CD14-positive monocyte (primary cell): ENCODE data around the gene BICDL1. TPM values are rescaled to one million over a fixed set of nuclear protein-coding genes. Genes with fewer than 3 reads are reported as not detected.

Experiments
- DNase-seq, 3 donors: peaks; one replicate each; pipeline ENCODE4 v3.0.0-alpha.2; 2011 to 2022
- H2AFZ ChIP-seq: 2 replicates; pipeline ENCODE4 v1.6.0; 2012; ENCODE audit warnings: mild to moderate bottlenecking, low read depth, low read length, inconsistent platforms; ENCODE audit not compliant: insufficient read depth, poor library complexity, severe bottlenecking
- H3K27ac ChIP-seq, 2 donors: 1 replicate in 1 of 2; 2 replicates in 1 of 2; pipeline ENCODE4 v1.5.1; 2012 to 2013; ENCODE audit warnings: low read length in 2 of 2, control low read depth in 1 of 2, inconsistent platforms in 1 of 2, low read depth in 1 of 2, mild to moderate bottlenecking in 1 of 2
- H3K27me3 ChIP-seq, 2 donors: one replicate each; pipeline versions ENCODE4 v1.6.0 to v1.6.1; 2011 to 2013; ENCODE audit warnings: low read length in 2 of 2; ENCODE audit not compliant: control insufficient read depth in 2 of 2, insufficient read depth in 2 of 2
- H3K36me3 ChIP-seq, 2 donors: replicated peaks in 1 of 2; 1 replicate in 1 of 2; 2 replicates in 1 of 2; pipeline versions ENCODE4 v1.5.1 to v1.6.1; 2012 to 2013; ENCODE audit warnings: low read length in 2 of 2, control low read depth in 1 of 2, inconsistent platforms in 1 of 2, mild to moderate bottlenecking in 1 of 2; ENCODE audit not compliant: insufficient read depth in 2 of 2, control insufficient read depth in 1 of 2
- H3K4me1 ChIP-seq, 2 donors: 1 replicate in 1 of 2; 2 replicates in 1 of 2; pipeline versions ENCODE4 v1.5.1 to v1.6.1; 2012 to 2013; ENCODE audit warnings: low read length in 2 of 2, control low read depth in 1 of 2, inconsistent platforms in 1 of 2, mild to moderate bottlenecking in 1 of 2, moderate library complexity in 1 of 2; ENCODE audit not compliant: insufficient read depth in 2 of 2, control insufficient read depth in 1 of 2
- H3K4me2 ChIP-seq: replicated peaks from 2 replicates; pipeline ENCODE3; 2012; ENCODE audit warnings: low read length, moderate library complexity, mild to moderate bottlenecking; ENCODE audit not compliant: poor library complexity, severe bottlenecking; ENCODE audit errors: extremely low read depth
- H3K4me3 ChIP-seq, 3 experiments: fragments of 200-600 bp in 1 of 3; sonication (generic) in 1 of 3; replicated peaks in 1 of 3; 1 replicate in 2 of 3; 2 replicates in 1 of 3; pipeline ENCODE4 v1.5.1; 2011 to 2013; ENCODE audit warnings: low read length in 3 of 3, mild to moderate bottlenecking in 3 of 3, control low read depth in 2 of 3, low read depth in 2 of 3, inconsistent platforms in 1 of 3, moderate library complexity in 1 of 3
- H3K79me2 ChIP-seq: 2 replicates; pipeline ENCODE4 v1.6.0; 2012; ENCODE audit warnings: mild to moderate bottlenecking, control low read depth, inconsistent platforms, low read length, moderate library complexity; ENCODE audit not compliant: insufficient read depth
- H3K9ac ChIP-seq: 2 replicates; pipeline ENCODE4 v1.6.0; 2017; ENCODE audit warnings: low read length, mild to moderate bottlenecking; ENCODE audit not compliant: insufficient read depth, poor library complexity, severe bottlenecking
- H3K9me3 ChIP-seq, 2 donors: replicated peaks in 1 of 2; 1 replicate in 1 of 2; 2 replicates in 1 of 2; pipeline versions ENCODE4 v1.5.1 to v1.6.1; 2012 to 2013; ENCODE audit warnings: low read length in 2 of 2, control low read depth in 1 of 2; ENCODE audit not compliant: control insufficient read depth in 1 of 2, insufficient read depth in 1 of 2
- H4K20me1 ChIP-seq: 2 replicates; pipeline ENCODE4 v1.6.0; 2012; ENCODE audit warnings: mild to moderate bottlenecking, low read length, control low read depth, moderate library complexity; ENCODE audit not compliant: insufficient read depth
- H3K27ac Mint-ChIP-seq, 7 donors: one replicate each; pipeline ENCODE4 v1.8.0; 2020; ENCODE audit warnings: mild to moderate bottlenecking in 7 of 7, mixed read lengths in 7 of 7, moderate library complexity in 6 of 7, inconsistent platforms in 2 of 7
- H3K27me3 Mint-ChIP-seq, 3 donors: one replicate each; pipeline ENCODE4 v1.8.0; 2021 to 2022; ENCODE audit warnings: low read depth in 3 of 3, mild to moderate bottlenecking in 3 of 3, mixed read lengths in 3 of 3, moderate library complexity in 3 of 3, inconsistent platforms in 1 of 3
- H3K36me3 Mint-ChIP-seq, 2 donors: one replicate each; pipeline ENCODE4 v1.8.0; 2020; ENCODE audit warnings: mixed read lengths in 2 of 2, inconsistent platforms in 1 of 2, mild to moderate bottlenecking in 1 of 2
- H3K4me1 Mint-ChIP-seq: one replicate; pipeline ENCODE4 v1.8.0; 2020; ENCODE audit warnings: mild to moderate bottlenecking, mixed read lengths
- H3K4me3 Mint-ChIP-seq, 2 donors: one replicate each; pipeline ENCODE4 v1.8.0; 2020; ENCODE audit warnings: mild to moderate bottlenecking in 2 of 2, mixed read lengths in 2 of 2, moderate library complexity in 1 of 2
- H3K9me3 Mint-ChIP-seq, 7 donors: one replicate each; pipeline ENCODE4 v1.8.0; 2020 to 2022; ENCODE audit warnings: mixed read lengths in 7 of 7, mild to moderate bottlenecking in 6 of 7, moderate library complexity in 6 of 7, inconsistent platforms in 2 of 7
- CTCF ChIP-seq: fragments of 200-600 bp; IDR thresholded peaks from one replicate; pipeline ENCODE4 v1.8.0; 2022; ENCODE audit warnings: antibody characterized with exemption, mild to moderate bottlenecking
- WGBS: methylation state at CpG from one replicate; pipeline ENCODE4 v1.1.5; 2013; ENCODE audit warnings: missing lambda C conversion rate; ENCODE audit not compliant: insufficient coverage; 5-methylcytosine and 5-hydroxymethylcytosine counted together
- intact Hi-C, 2 donors: fragments of 100-400 bp; cut with micrococcal nuclease; formaldehyde crosslinking; loops; one replicate each; pipeline versions ENCODE4 v1.15.0 to v1.15.1; 2023
- polyA plus RNA-seq, 3 donors: library from polyadenylated mRNA; depleted of rRNA in 1 of 3; unstranded in 2 of 3; stranded (reverse) in 1 of 3; fragments of 300-500 nt in 2 of 3; fragments of >200 nt in 1 of 3; fragmentation: Illumina TruSeq in 2 of 3; gene quantifications; 1 replicate in 2 of 3; 2 replicates in 1 of 3; pipeline ENCODE4 v1.2.3, GENCODE V29; 2012 to 2021

The BICDL1 gene
- polyA plus RNA-seq, 3 donors, result 0.13 TPM; not detected in 2

DNA sequence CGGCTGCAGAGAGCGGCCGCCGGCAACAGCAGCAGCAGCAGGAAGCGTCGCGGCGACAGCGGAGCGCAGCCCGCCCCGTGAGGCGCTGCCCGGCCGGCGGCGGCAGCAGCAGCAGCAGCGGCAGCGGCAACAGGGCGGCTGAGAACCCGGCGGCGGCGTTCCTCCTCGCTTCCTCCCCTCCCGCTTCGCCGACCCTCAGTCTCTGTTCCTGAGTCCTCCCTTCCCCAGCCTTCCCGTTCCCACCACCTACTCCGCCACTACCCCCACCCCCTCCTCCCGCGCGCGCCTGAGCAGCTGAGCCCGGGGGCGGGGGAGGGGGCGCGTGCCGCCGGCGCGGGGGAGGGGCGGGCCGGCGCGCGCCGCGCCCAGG, 310 bp downstream of the BICDL1 start:
- Histone ChIP-seq H3K36me3 (no peaks in the 10 kb centered on the region), H3K4me1 (peaks cover 9 to 20% of the 10 kb centered on the region in 2 donors), H3K4me2 (peak overlapping the region; percentile 85), H3K9ac (no peak overlapping the region), H3K9me3 (peaks cover 0 to 10% of the 10 kb centered on the region in 2 donors), H3K27me3 (peaks cover 42 to 54% of the 10 kb centered on the region in 2 donors), H3K79me2 (no peaks in the 10 kb centered on the region), H4K20me1 (no peaks in the 10 kb centered on the region), H2AFZ (no peak overlapping the region), H3K27ac (no peak overlapping the region), H3K4me3 (peak overlapping the region in 1 of 3 experiments; percentile 75)
- H3K4me3 Mint-ChIP-seq, result peak overlapping the region; percentile 68 to 77
- no peak overlapping the region for H3K27ac Mint-ChIP-seq
- peaks cover 41 to 66% (median 57%) of the 10 kb centered on the region in 3 donors for H3K27me3 Mint-ChIP-seq
- peaks cover 6% of the 10 kb centered on the region for H3K4me1 Mint-ChIP-seq
- peaks cover 0 to 16% (median 2%) of the 10 kb centered on the region in 7 donors for H3K9me3 Mint-ChIP-seq
- no peaks in the 10 kb centered on the region for H3K36me3 Mint-ChIP-seq
- intact Hi-C loops, result no loop called here
- peak in 1 of 3 donors; percentile 12 for DNase-seq
- TF ChIP-seq CTCF, result no peak
- WGBS, result under 1% methylated on average over 37 of the region's 49 CpGs

DNA sequence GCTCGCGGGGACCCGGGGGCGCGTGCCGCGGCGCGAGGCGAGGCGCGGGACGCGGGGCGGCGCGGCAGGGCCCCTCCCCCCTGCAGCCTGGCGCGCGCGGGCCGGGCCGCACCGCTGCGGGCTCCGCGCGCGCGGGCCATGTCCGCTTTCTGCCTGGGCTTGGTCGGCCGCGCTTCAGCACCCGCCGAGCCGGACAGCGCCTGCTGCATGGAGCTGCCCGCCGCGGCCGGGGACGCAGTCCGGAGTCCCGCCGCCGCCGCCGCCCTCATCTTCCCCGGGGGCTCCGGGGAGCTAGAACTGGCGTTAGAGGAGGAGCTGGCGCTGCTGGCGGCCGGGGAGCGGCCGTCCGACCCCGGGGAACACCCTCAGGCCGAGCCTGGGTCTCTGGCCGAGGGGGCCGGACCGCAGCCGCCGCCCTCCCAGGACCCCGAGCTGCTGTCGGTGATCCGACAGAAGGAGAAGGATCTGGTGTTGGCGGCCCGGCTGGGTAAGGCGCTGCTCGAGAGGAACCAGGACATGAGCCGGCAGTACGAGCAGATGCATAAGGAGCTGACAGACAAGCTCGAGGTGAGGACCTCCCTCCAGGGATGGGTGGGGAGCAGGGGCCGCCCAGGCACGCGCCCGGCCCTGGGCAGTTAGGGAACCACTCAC, 820 bp downstream of the BICDL1 start:
- WGBS, result under 1% methylated on average over 73 of the region's 79 CpGs
- H3K4me1 ChIP-seq, result peaks cover 9 to 20% of the 10 kb centered on the region in 2 donors
- no peak overlapping the region for H3K9ac ChIP-seq
- no peak overlapping the region for H2AFZ ChIP-seq
- H3K4me3 ChIP-seq, result peak overlapping the region in 1 of 3 experiments; percentile 49
- peaks cover 0 to 10% of the 10 kb centered on the region in 2 donors for H3K9me3 ChIP-seq
- peak overlapping the region; percentile 85 for H3K4me2 ChIP-seq
- TF ChIP-seq CTCF, result no peak
- intact Hi-C loops, result no loop called here
- no peaks in the 10 kb centered on the region for H3K79me2 ChIP-seq
- H3K4me1 Mint-ChIP-seq, result peaks cover 6% of the 10 kb centered on the region
- DNase-seq, result peak; percentile 34 to 48 (median 41)
- H3K27ac ChIP-seq, result no peak overlapping the region
- H3K4me3 Mint-ChIP-seq, result peak overlapping the region; percentile 48 to 82
- H3K27me3 Mint-ChIP-seq, result peaks cover 41 to 64% (median 57%) of the 10 kb centered on the region in 3 donors
- no peaks in the 10 kb centered on the region for H4K20me1 ChIP-seq
- no peak overlapping the region for H3K27ac Mint-ChIP-seq
- peaks cover 0 to 18% (median 2%) of the 10 kb centered on the region in 7 donors for H3K9me3 Mint-ChIP-seq
- no peaks in the 10 kb centered on the region for H3K36me3 ChIP-seq
- peaks cover 42 to 51% of the 10 kb centered on the region in 2 donors for H3K27me3 ChIP-seq
- H3K36me3 Mint-ChIP-seq, result no peaks in the 10 kb centered on the region
